DOHH2 (cell line): ENCODE data around the gene DRICH1.
"Not testable (repeated sequence)": the region's sequence is repeated elsewhere in the genome, so short reads cannot be mapped to it uniquely, and the experiment has no call there.

ENCODE experiments used
- CTCF ChIP-seq: fragments of 200-600 bp; sonication (generic); IDR thresholded peaks from one replicate; pipeline ENCODE4 v1.5.1; 2014; ENCODE audit warnings: antibody characterized with exemption, mild to moderate bottlenecking, low read depth, low read length; ENCODE audit not compliant: poor library complexity, severe bottlenecking
- EZH2phosphoT487 ChIP-seq: fragments of 200-600 bp; sonication (generic); IDR thresholded peaks from 2 replicates; pipeline ENCODE4 v1.6.1; 2017; ENCODE audit warnings: borderline replicate concordance, mild to moderate bottlenecking, antibody characterized with exemption, low read length, moderate library complexity, mixed read lengths

DNA sequence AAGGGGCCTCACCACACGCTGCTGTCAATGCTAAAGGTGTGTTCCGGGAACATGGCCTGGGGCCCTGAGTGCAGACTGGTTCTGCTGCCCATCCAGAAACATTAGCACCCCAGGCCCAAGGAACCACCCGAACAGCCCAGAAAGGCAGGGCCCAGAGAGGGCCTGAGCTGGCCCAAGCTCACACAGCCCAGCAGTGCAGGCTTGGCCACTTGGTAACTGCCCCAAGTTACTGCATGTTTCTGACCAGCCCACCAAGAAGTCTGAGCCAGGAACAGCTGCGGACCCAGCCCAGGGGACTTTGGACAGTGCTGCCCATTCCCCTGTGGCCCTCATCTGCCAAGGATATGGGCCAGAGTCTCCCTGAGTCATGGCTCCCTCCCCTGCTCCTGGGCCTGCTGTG is 39.3 kb upstream of the DRICH1 start:
- TF ChIP-seq CTCF, EZH2phosphoT487: not testable (repeated sequence)
